Measurements from ENCODE around the gene ORM1. TPM values are rescaled to one million over a fixed set of nuclear protein-coding genes. Genes with fewer than 3 reads are reported as not detected.

Gene ORM1
- total RNA-seq, 6 experiments from 2014 or later = 11,577 to 28,471 (median 22,756) TPM

- ATAC-seq (no peak), DNase-seq (peak in 2 of 3 donors; percentile 11 to 14)
- no peak overlapping the region for H3K4me3 ChIP-seq
- H3K27me3 ChIP-seq = no peaks in the 10 kb centered on the region
- H3K27ac ChIP-seq = no peak overlapping the region
- H3K4me1 ChIP-seq = no peaks in the 10 kb centered on the region
- H3K36me3 ChIP-seq = peaks cover 0 to 6% (median 0%) of the 10 kb centered on the region in 4 donors
- TF ChIP-seq CTCF (IDR thresholded peaks at IDR 0.05) = no peak
- TF ChIP-seq POLR2A (IDR thresholded peaks at IDR 0.05) = no peak
- WGBS (ENCODE audit: insufficient coverage, low coverage, low lambda C conversion rate, missing lambda C conversion rate) = 54% methylated on average over 5 of the region's 5 CpGs
- intact Hi-C loops (cut with DNase I) = no loop called here
- H3K9me3 ChIP-seq = no peaks in the 10 kb centered on the region
Observed at GRCh38 chr9:114282926-114283325, 40.0 kb upstream of the ORM1 start.

GRCh38 chr9:114283551-114284111 lies 39.3 kb upstream of the ORM1 start:
- H3K9me3 ChIP-seq = no peaks in the 10 kb centered on the region
- H3K4me3 ChIP-seq = no peak overlapping the region
- no peak for ATAC-seq
- TF ChIP-seq CTCF (IDR thresholded peaks at IDR 0.05) = no peak
- intact Hi-C loops (cut with DNase I) = no loop called here
- H3K4me1 ChIP-seq = no peaks in the 10 kb centered on the region
- H3K36me3 ChIP-seq = peaks cover 0 to 6% (median 0%) of the 10 kb centered on the region in 4 donors
- peak in 2 of 3 donors; percentile 31 to 40 for DNase-seq
- 100% methylated on average over 1 of the region's 14 CpGs for WGBS (ENCODE audit: insufficient coverage, low coverage, low lambda C conversion rate, missing lambda C conversion rate)
- H3K27me3 ChIP-seq = no peaks in the 10 kb centered on the region
- no peak overlapping the region for H3K27ac ChIP-seq

- Histone ChIP-seq H3K36me3 (peaks cover 0 to 6% (median 0%) of the 10 kb centered on the region in 4 donors), H3K9me3 (no peaks in the 10 kb centered on the region), H3K4me3 (no peak overlapping the region), H3K27ac (no peak overlapping the region), H3K27me3 (no peaks in the 10 kb centered on the region), H3K4me1 (no peaks in the 10 kb centered on the region)
- DNase-seq (peak in 2 of 3 donors; percentile 37 to 38), ATAC-seq (no peak)
- 90% methylated on average over 4 of the region's 11 CpGs for WGBS (ENCODE audit: insufficient coverage, low coverage, low lambda C conversion rate, missing lambda C conversion rate)
- no peak for TF ChIP-seq POLR2A (IDR thresholded peaks at IDR 0.05)
- no peak for TF ChIP-seq CTCF (IDR thresholded peaks at IDR 0.05)
- intact Hi-C loops (cut with DNase I) = loop anchor here in 1 of 2 donors (5.0 kb wide), 1 partner anchor 187 kb away; the partner anchor contains the start of gene KIF12
Observed at GRCh38 chr9:114284316-114285060, 38.4 kb upstream of the ORM1 start.

GRCh38 chr9:114285166-114285867 lies 37.6 kb upstream of the ORM1 start:
- DNase-seq = peak in 2 of 3 donors; percentile 40
- no peaks in the 10 kb centered on the region for H3K27me3 ChIP-seq
- H3K4me3 ChIP-seq = no peak overlapping the region
- H3K36me3 ChIP-seq = peaks cover 0 to 6% (median 0%) of the 10 kb centered on the region in 4 donors
- 81% methylated on average over 18 of the region's 20 CpGs for WGBS (ENCODE audit: insufficient coverage, low coverage, low lambda C conversion rate, missing lambda C conversion rate)
- H3K4me1 ChIP-seq = no peaks in the 10 kb centered on the region
- TF ChIP-seq CTCF (IDR thresholded peaks at IDR 0.05) = no peak
- TF ChIP-seq POLR2A (IDR thresholded peaks at IDR 0.05) = no peak
- intact Hi-C loops (cut with DNase I) = loop anchor here in 1 of 2 donors (5.0 kb wide), 1 partner anchor 188 kb away; the partner anchor contains the start of gene KIF12
- H3K27ac ChIP-seq = no peak overlapping the region
- no peak for ATAC-seq
- no peaks in the 10 kb centered on the region for H3K9me3 ChIP-seq

Measured in right lobe of liver (tissue), 6 donors.